Measurements from ENCODE around the gene NAV3.

NAV3 gene

DNA sequence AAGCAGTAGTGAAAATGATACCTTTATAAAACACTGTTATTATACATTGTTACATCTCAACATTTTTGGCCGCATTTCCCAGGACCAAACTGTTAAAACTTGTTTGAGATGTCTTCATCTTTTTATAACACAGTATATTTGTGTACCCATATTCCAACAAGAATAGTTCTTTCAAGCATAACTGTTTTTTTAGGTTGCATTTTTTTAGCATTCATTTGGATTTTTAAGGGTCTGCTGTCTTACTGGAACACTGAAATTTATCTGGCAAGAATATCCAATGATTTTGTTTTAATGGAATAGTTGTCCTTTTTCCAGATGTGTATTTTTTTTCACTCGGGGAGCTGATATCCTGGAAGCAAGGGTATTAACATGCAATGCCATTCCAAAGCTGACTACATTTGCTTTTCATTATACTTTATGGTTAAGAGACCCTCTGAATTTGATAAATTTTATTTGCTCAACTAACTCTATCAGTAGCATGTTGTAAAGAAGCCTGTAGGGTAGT is 8.9 kb upstream of the NAV3 start:
- no peak for TF ChIP-seq YY1 (IDR thresholded peaks at IDR 0.05; ENCODE audit: insufficient read depth, insufficient read length)
- TF ChIP-seq SUZ12 (IDR thresholded peaks at IDR 0.05; ENCODE audit: extremely low read depth, insufficient read depth, insufficient read length): no peak
- TF ChIP-seq ZNF274 (IDR thresholded peaks at IDR 0.05; ENCODE audit: low read depth, low read length): no peak
- H3K9ac ChIP-seq (ENCODE audit: insufficient read length, low read depth): no peak overlapping the region
- no peaks in the 10 kb centered on the region for H3K4me1 ChIP-seq (ENCODE audit: insufficient read depth, insufficient read length)
- H3K27me3 ChIP-seq (ENCODE audit: insufficient read depth, insufficient read length): no peaks in the 10 kb centered on the region
- no peaks in the 10 kb centered on the region for H3K36me3 ChIP-seq (ENCODE audit: insufficient read depth, insufficient read length, low read length)
- H3K4me3 ChIP-seq (ENCODE audit: insufficient read length, low read depth): no peak overlapping the region
- no peaks in the 10 kb centered on the region for H3K9me3 ChIP-seq (ENCODE audit: insufficient read depth, low read length)
- DNase-seq (ENCODE audit: low read depth, low spot score): no peak

DNA sequence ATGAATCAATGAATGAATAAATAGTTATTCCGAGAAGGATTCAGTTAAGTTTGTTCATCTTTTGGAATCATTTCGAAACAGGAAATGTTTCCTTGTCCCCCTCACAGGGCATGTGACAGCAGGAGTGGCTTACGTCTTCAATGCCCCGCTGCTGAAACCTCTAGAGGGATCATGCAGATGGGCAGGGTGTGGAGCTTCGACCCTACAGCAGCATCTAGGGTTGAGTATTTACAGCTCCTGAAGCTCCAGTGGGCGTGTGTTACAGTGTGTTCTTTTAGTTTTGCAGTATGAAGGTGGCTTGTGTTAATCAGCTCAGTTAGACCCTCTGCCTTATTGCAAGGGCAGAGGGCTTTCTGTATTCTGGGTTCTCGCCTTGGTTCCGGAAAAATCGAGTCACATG is 2.6 kb downstream of the NAV3 start:
- Histone ChIP-seq H3K4me1 (ENCODE audit: insufficient read depth, insufficient read length) (no peaks in the 10 kb centered on the region), H3K9ac (ENCODE audit: insufficient read length, low read depth) (no peak overlapping the region), H3K9me3 (ENCODE audit: insufficient read depth, low read length) (no peaks in the 10 kb centered on the region), H3K36me3 (ENCODE audit: insufficient read depth, insufficient read length, low read length) (no peaks in the 10 kb centered on the region), H3K27me3 (ENCODE audit: insufficient read depth, insufficient read length) (no peaks in the 10 kb centered on the region), H3K4me3 (ENCODE audit: insufficient read length, low read depth) (no peak overlapping the region)
- TF ChIP-seq YY1 (IDR thresholded peaks at IDR 0.05; ENCODE audit: insufficient read depth, insufficient read length): no peak
- no peak for TF ChIP-seq ZNF274 (IDR thresholded peaks at IDR 0.05; ENCODE audit: low read depth, low read length)
- no peak for TF ChIP-seq SUZ12 (IDR thresholded peaks at IDR 0.05; ENCODE audit: extremely low read depth, insufficient read depth, insufficient read length)
- no peak for DNase-seq (ENCODE audit: low read depth, low spot score)

DNA sequence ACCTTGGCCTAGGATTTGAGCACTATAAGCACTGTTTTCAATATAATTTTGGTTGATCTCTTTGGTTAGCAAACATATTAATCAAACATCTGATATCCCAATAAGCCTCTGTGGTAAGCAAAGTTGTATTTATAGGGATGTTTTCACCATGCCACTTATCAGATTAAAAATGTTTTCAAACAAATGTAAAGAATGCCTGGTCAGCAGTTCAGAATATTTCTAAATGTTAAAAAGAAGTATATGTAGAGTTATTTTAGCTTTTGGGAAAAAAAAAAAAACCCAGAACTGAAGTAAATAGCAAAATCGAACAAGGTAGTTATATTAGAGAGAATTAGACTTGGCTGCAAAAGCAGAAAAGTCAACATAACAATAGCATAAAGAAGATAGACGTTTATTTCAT is 3.9 kb downstream of the NAV3 start:
- no peak overlapping the region for H3K4me3 ChIP-seq (ENCODE audit: insufficient read length, low read depth)
- no peaks in the 10 kb centered on the region for H3K36me3 ChIP-seq (ENCODE audit: insufficient read depth, insufficient read length, low read length)
- no peak overlapping the region for H3K9ac ChIP-seq (ENCODE audit: insufficient read length, low read depth)
- no peak for DNase-seq (ENCODE audit: low read depth, low spot score)
- H3K9me3 ChIP-seq (ENCODE audit: insufficient read depth, low read length): no peaks in the 10 kb centered on the region
- no peaks in the 10 kb centered on the region for H3K27me3 ChIP-seq (ENCODE audit: insufficient read depth, insufficient read length)
- H3K4me1 ChIP-seq (ENCODE audit: insufficient read depth, insufficient read length): no peaks in the 10 kb centered on the region
- TF ChIP-seq YY1 (IDR thresholded peaks at IDR 0.05; ENCODE audit: insufficient read depth, insufficient read length): no peak
- TF ChIP-seq ZNF274 (IDR thresholded peaks at IDR 0.05; ENCODE audit: low read depth, low read length): no peak

DNA sequence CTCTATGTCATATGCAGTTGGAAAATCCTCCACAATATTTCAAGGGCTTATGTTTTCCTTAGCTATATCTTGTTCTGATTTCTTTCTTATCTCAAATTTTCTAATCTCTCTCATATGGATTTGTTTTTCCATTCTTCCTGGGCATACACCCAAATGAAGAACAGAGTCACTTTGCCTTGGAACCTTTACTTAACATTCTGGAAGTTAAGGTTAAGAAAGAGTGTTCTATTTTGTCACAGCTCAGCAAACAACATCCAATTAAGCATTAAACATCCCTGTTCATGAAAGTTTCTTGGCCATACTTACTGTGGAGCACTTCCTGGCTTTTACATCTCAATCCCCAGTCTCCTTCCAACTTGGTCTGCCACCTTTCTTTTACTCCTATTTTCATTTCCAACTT is 5.3 kb downstream of the NAV3 start:
- TF ChIP-seq ZNF274 (IDR thresholded peaks at IDR 0.05; ENCODE audit: low read depth, low read length) (no peak), SUZ12 (IDR thresholded peaks at IDR 0.05; ENCODE audit: extremely low read depth, insufficient read depth, insufficient read length) (no peak), YY1 (IDR thresholded peaks at IDR 0.05; ENCODE audit: insufficient read depth, insufficient read length) (no peak)
- Histone ChIP-seq H3K4me1 (ENCODE audit: insufficient read depth, insufficient read length) (no peaks in the 10 kb centered on the region), H3K4me3 (ENCODE audit: insufficient read length, low read depth) (no peak overlapping the region)

DNA sequence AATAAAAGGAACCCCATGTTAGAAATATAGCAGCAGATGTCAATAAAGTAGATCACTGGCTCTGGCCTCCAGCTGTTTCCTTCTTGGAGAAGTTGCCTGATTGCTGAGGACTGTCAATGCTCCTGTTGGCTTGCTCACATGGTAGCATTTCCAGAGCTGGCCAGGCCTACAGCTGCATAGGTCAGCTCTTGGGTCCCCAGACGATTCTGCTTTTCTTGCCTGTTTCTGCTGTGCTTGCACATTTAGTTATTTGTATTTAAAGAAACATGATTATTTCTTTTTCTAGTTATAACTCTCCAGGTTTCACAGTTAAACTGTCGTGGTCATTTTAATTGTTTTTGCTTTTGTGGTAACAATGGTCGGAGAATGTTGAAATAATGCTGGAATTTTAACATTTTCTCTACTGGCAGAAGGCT is 7.2 kb downstream of the NAV3 start:
- DNase-seq (ENCODE audit: low read depth, low spot score): no peak
- Histone ChIP-seq H3K4me1 (ENCODE audit: insufficient read depth, insufficient read length) (no peaks in the 10 kb centered on the region), H3K4me3 (ENCODE audit: insufficient read length, low read depth) (no peak overlapping the region), H3K36me3 (ENCODE audit: insufficient read depth, insufficient read length, low read length) (no peaks in the 10 kb centered on the region), H3K9me3 (ENCODE audit: insufficient read depth, low read length) (no peaks in the 10 kb centered on the region), H3K27me3 (ENCODE audit: insufficient read depth, insufficient read length) (no peaks in the 10 kb centered on the region), H3K9ac (ENCODE audit: insufficient read length, low read depth) (no peak overlapping the region)
- no peak for TF ChIP-seq ZNF274 (IDR thresholded peaks at IDR 0.05; ENCODE audit: low read depth, low read length)
- TF ChIP-seq YY1 (IDR thresholded peaks at IDR 0.05; ENCODE audit: insufficient read depth, insufficient read length): no peak
- TF ChIP-seq SUZ12 (IDR thresholded peaks at IDR 0.05; ENCODE audit: extremely low read depth, insufficient read depth, insufficient read length): no peak

More for the DNA sequence above, 5.3 kb downstream of the NAV3 start:
- no peaks in the 10 kb centered on the region for H3K27me3 ChIP-seq (ENCODE audit: insufficient read depth, insufficient read length)
- no peak overlapping the region for H3K9ac ChIP-seq (ENCODE audit: insufficient read length, low read depth)
- DNase-seq (ENCODE audit: low read depth, low spot score): no peak
- no peaks in the 10 kb centered on the region for H3K9me3 ChIP-seq (ENCODE audit: insufficient read depth, low read length)
- no peaks in the 10 kb centered on the region for H3K36me3 ChIP-seq (ENCODE audit: insufficient read depth, insufficient read length, low read length)

DNA sequence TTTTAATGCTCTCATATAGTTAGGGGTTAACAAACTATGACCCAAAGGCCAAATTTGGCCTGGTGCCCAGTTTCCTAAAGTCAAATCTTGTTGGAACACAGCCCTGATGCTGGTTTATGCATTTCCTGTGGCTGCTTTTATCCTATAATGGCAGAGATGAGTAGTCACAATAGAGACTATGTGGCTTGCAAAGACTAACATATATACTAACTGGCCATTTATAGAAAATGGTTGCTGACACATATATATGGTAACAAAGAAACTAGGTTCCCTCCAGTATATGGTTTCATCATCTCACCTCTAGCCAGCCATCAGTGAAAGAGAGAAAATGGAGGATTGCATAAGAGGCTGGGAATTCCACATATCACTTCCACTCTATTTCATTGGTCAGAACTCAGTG is 10.8 kb downstream of the NAV3 start:
- no peaks in the 10 kb centered on the region for H3K27me3 ChIP-seq (ENCODE audit: insufficient read depth, insufficient read length)
- no peaks in the 10 kb centered on the region for H3K4me1 ChIP-seq (ENCODE audit: insufficient read depth, insufficient read length)
- TF ChIP-seq ZNF274 (IDR thresholded peaks at IDR 0.05; ENCODE audit: low read depth, low read length): no peak
- TF ChIP-seq SUZ12 (IDR thresholded peaks at IDR 0.05; ENCODE audit: extremely low read depth, insufficient read depth, insufficient read length): no peak
- TF ChIP-seq YY1 (IDR thresholded peaks at IDR 0.05; ENCODE audit: insufficient read depth, insufficient read length): no peak
- H3K36me3 ChIP-seq (ENCODE audit: insufficient read depth, insufficient read length, low read length): no peaks in the 10 kb centered on the region
- H3K9me3 ChIP-seq (ENCODE audit: insufficient read depth, low read length): no peaks in the 10 kb centered on the region
- no peak overlapping the region for H3K9ac ChIP-seq (ENCODE audit: insufficient read length, low read depth)
- H3K4me3 ChIP-seq (ENCODE audit: insufficient read length, low read depth): no peak overlapping the region
- DNase-seq (ENCODE audit: low read depth, low spot score): no peak

DNA sequence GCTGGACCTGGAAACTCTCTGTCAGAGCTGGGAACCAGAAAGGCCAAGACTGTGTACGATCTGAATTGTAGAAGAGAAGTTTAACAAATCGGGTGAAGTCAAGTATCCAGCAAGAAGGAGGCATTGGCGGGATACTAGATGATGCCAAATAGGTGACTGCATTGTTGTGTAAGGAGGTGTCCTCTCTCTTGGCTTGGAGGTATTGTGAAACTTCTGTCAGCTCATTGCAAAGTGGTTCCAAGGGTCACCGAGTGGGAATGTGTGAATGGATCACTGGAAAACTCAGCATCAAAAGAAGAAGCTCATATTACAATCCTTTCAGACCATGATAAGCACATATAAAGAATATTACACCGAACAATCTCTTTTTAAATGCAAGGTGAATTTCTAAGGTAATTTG is 11.7 kb downstream of the NAV3 start:
- H3K36me3 ChIP-seq (ENCODE audit: insufficient read depth, insufficient read length, low read length): no peaks in the 10 kb centered on the region
- H3K4me1 ChIP-seq (ENCODE audit: insufficient read depth, insufficient read length): no peaks in the 10 kb centered on the region
- H3K4me3 ChIP-seq (ENCODE audit: insufficient read length, low read depth): no peak overlapping the region
- DNase-seq (ENCODE audit: low read depth, low spot score): no peak
- H3K27me3 ChIP-seq (ENCODE audit: insufficient read depth, insufficient read length): no peaks in the 10 kb centered on the region
- no peak for TF ChIP-seq ZNF274 (IDR thresholded peaks at IDR 0.05; ENCODE audit: low read depth, low read length)
- no peak for TF ChIP-seq SUZ12 (IDR thresholded peaks at IDR 0.05; ENCODE audit: extremely low read depth, insufficient read depth, insufficient read length)
- TF ChIP-seq YY1 (IDR thresholded peaks at IDR 0.05; ENCODE audit: insufficient read depth, insufficient read length): no peak
- no peaks in the 10 kb centered on the region for H3K9me3 ChIP-seq (ENCODE audit: insufficient read depth, low read length)
- H3K9ac ChIP-seq (ENCODE audit: insufficient read length, low read depth): no peak overlapping the region

DNA sequence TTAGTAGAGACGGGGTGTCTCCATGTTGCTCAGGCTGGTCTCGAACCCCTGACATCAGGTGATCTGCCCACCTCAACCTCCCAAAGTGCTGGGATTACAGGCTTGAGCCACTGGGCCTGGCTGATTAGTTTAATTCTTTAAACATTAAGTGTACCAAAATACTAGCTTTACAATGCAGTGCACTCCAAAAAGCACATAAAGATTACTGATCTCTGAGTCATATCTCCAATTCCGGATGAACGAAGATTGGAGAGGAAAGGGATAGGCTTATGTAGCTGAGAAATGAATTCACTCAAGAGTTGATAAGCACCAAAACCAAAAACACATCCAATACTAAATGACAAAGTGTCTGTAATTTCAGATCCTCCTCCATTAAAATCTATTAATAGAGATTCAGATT is 15.1 kb downstream of the NAV3 start:
- Histone ChIP-seq H3K4me1 (ENCODE audit: insufficient read depth, insufficient read length) (no peaks in the 10 kb centered on the region), H3K4me3 (ENCODE audit: insufficient read length, low read depth) (no peak overlapping the region), H3K9me3 (ENCODE audit: insufficient read depth, low read length) (no peaks in the 10 kb centered on the region), H3K27me3 (ENCODE audit: insufficient read depth, insufficient read length) (no peaks in the 10 kb centered on the region), H3K9ac (ENCODE audit: insufficient read length, low read depth) (no peak overlapping the region), H3K36me3 (ENCODE audit: insufficient read depth, insufficient read length, low read length) (no peaks in the 10 kb centered on the region)
- no peak for DNase-seq (ENCODE audit: low read depth, low spot score)
- TF ChIP-seq ZNF274 (IDR thresholded peaks at IDR 0.05; ENCODE audit: low read depth, low read length) (no peak), YY1 (IDR thresholded peaks at IDR 0.05; ENCODE audit: insufficient read depth, insufficient read length) (no peak), SUZ12 (IDR thresholded peaks at IDR 0.05; ENCODE audit: extremely low read depth, insufficient read depth, insufficient read length) (no peak)

Measured in NT2/D1 (cell line).